Measurements from ENCODE around the gene ETS2.

DNA sequence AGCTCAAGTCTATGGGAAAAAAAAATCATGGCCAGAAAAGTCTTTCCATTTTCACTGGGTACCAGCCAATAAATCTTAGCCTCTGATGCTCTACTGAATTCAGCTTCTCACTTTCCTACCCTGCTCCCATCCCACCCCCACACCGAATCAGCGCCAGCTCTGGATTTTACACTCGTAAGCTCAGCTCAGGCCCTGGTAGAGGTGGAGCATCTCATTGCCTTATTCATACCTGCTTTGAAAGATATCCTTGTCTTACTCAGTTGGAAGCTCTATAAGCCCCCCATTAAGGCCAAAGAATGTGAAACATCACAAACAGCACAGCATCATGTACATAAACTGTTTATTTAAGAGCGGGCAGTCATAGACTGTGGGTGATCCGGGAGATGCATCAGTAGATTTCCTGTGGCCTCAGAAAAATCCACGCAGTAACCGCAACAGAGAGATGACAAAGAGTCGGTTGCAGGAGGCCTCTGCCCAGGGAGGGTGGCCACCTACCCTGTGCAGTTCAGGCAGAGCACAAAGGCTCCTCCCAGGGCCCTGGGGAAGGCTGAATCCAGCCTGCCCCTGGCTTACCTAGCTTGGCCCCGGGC, 36.4 kb upstream of the ETS2 start:
- no peak for TF ChIP-seq EP300 (IDR thresholded peaks at IDR 0.05; ENCODE audit: borderline replicate concordance)
- TF ChIP-seq TEAD4 (IDR thresholded peaks at IDR 0.05), result no peak
- TF ChIP-seq TCF12 (IDR thresholded peaks at IDR 0.05; ENCODE audit: low read depth), result no peak
- TF ChIP-seq YY1 (IDR thresholded peaks at IDR 0.05; ENCODE audit: low read depth), result no peak
- TF ChIP-seq, protein P1, sequence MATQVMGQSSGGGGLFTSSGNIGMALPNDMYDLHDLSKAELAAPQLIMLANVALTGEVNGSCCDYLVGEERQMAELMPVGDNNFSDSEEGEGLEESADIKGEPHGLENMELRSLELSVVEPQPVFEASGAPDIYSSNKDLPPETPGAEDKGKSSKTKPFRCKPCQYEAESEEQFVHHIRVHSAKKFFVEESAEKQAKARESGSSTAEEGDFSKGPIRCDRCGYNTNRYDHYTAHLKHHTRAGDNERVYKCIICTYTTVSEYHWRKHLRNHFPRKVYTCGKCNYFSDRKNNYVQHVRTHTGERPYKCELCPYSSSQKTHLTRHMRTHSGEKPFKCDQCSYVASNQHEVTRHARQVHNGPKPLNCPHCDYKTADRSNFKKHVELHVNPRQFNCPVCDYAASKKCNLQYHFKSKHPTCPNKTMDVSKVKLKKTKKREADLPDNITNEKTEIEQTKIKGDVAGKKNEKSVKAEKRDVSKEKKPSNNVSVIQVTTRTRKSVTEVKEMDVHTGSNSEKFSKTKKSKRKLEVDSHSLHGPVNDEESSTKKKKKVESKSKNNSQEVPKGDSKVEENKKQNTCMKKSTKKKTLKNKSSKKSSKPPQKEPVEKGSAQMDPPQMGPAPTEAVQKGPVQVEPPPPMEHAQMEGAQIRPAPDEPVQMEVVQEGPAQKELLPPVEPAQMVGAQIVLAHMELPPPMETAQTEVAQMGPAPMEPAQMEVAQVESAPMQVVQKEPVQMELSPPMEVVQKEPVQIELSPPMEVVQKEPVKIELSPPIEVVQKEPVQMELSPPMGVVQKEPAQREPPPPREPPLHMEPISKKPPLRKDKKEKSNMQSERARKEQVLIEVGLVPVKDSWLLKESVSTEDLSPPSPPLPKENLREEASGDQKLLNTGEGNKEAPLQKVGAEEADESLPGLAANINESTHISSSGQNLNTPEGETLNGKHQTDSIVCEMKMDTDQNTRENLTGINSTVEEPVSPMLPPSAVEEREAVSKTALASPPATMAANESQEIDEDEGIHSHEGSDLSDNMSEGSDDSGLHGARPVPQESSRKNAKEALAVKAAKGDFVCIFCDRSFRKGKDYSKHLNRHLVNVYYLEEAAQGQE (IDR thresholded peaks at IDR 0.05; ENCODE audit: low read depth), result no peak

Data from Ishikawa (cell line).